ENCODE measurements around the gene C17orf50.

The C17orf50 gene

DNA sequence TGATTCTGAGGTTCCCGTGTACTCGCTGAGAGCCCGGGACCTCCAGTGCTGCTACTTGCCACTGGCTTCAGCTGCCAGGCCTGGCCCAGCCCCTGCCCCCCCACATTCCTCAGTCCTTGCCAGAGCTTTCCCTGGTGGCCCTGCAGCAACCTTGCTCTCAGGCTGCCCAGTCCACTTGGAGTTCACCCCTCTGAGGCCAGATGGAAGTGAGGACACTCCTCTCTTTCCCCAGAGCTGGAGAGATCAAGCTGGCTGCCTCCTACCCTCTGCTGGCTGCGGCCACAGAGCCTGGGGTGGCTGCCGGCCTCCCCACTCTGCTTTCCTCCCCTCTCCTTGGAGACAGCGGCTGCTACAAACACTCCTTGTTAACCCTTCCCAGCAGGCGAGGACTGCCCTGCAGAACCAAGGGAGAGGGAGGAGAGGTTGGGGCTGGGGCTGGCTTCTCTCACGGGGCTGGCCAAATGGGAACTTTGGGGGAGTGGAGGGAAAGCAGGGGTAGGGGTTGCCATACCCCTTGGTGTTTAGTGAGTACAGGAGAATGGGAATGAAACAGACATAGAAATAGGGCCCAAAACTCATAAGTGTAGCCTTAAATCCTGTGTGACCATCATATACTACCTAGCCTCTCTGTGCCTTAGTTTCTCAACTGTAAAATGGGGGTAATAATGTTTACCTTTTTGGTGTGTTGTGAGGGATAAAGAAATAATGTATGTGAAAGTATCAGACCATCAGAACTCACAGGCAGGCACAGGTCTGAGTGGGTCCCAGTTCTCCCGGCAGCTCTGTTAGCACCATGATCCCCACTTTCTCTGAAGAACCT is 7.5 kb upstream of the C17orf50 start, which contains the start of gene GAS2L2:
Gene GAS2L2 (minus strand): TSS at position 295 of the 820 bp plus-strand sequence. CDS start 389 bp downstream, outside the sequence.
- no peak for DNase-seq (ENCODE audit: low read depth)

DNA sequence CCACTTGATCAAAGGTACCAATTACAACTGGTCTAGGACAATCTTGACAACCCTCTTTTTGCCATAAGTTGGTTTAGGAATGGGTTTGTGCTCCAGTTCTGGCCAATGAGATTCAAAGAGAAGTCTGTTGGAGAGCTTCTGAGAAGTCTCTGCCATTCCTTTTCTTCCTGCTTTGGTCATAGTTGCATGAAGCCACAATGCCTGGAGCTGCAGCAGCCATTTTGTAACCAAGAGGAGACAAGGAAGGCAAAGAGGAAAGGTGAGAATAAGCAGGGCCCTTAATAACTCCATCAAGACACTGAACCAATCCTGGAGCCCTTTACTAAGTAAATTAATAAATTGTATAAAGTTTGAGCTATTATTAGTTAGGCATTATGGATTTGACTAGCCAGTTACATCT is 3.4 kb upstream of the C17orf50 start:
- no peak for DNase-seq (ENCODE audit: low read depth)

DNA sequence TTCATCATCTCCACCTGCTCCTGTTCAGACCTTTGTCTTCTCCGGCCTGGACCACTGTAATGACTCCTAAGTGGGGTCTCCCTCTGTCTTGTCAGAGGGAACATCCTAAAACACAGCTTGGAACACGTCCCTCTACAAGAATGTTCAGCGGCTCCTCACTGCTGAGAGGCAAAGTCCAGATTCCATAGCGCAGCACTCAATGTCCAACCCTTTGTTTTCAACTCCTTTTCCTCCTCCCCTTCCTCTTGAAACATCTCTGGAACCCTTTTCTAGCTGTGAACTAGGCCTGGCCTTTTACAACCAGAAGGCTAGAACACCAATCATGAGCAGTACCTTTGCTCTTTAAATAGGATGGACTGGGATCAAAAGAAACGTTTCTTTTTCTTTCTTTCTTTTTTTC is 914 bp downstream of the C17orf50 start:
- DNase-seq (ENCODE audit: low read depth) = no peak

DNA sequence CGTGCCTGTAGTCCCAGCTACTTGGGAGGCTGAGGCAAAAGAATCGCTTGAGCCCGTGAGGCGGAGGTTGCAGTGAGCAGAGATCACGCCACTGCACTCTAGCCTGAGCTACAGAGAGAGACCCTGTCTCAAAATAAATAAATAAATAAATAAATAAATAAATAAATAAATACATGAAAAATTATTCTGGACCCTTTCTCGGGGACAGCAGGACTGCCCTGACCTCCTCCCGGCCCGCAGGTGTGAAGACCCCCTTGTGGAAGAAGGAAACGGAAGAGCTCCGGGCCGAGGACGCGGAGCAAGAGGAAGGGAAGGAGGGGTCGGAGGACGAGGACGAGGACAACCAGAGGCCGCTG is 3.1 kb downstream of the C17orf50 start:
- no peak for DNase-seq (ENCODE audit: low read depth)

DNA sequence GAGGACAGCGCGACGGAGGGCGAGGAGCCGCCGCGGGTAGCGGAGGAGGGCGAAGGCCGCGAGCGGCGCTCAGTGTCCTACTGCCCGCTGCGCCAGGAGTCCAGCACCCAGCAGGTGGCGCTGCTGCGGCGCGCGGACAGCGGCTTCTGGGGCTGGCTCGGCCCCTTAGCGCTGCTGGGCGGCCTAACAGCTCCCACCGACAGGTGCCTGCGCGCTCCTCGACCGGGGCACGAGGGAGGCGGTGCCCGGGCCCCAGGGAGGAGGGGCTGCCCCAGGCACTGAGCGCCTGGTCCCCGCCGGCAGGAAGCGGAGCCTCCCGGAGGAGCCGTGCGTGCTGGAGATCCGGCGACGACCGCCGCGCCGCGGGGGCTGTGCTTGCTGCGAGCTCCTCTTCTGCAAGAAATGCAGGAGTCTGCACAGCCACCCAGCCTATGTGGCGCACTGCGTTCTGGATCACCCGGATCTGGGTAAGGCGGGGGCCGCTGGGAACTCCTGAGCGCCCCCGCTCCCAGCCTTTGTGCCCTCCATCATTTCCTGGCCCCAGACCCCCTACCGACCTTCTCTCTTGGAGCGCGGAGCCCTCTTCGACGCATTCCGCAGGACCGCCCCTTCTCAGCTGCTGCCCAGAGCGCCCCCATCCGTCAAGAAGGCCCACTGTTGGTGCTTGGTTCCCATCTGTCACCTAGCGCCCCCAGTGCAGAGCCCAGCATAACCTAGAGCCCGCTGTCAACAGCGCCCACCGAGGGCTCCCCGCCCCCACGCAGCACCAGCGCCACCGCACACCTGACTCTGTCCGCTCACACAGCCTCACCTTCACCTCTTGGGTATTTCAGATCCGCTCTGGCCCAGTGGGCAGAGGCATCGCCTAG is 3.7 kb downstream of the C17orf50 start:
- DNase-seq (ENCODE audit: low read depth) = peak; percentile 67

DNA sequence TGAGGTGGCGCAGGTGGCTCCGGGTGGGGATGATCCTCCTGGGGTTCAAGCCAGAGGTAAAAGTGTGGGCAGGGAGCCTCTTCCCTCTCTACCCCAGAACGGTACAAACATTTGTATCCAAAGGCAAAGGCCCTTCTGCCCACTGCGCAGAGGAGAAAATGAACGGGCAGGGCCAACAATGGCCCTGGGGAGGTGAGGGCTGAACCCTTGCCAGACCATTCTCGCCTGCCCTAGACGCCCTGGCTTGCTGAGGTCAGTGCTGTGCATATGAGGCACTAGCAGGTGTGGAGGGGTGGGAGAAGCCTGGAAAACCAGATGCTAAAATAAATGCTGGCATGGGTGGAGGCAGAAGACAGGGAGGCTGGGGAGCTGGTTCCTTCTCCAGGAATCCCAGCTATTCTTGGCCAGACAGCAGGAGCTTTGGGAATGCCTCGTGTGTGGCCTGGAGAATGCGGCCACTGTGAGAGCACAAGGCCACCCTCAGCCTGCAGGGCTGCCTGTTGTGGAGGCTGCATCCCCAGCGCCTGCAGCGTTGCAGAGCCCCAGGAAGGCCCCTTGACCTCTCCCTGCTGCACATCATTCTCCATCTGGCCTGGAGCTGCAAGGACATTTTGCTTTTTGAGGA is 4.5 kb downstream of the C17orf50 start:
- DNase-seq (ENCODE audit: low read depth) = no peak

DNA sequence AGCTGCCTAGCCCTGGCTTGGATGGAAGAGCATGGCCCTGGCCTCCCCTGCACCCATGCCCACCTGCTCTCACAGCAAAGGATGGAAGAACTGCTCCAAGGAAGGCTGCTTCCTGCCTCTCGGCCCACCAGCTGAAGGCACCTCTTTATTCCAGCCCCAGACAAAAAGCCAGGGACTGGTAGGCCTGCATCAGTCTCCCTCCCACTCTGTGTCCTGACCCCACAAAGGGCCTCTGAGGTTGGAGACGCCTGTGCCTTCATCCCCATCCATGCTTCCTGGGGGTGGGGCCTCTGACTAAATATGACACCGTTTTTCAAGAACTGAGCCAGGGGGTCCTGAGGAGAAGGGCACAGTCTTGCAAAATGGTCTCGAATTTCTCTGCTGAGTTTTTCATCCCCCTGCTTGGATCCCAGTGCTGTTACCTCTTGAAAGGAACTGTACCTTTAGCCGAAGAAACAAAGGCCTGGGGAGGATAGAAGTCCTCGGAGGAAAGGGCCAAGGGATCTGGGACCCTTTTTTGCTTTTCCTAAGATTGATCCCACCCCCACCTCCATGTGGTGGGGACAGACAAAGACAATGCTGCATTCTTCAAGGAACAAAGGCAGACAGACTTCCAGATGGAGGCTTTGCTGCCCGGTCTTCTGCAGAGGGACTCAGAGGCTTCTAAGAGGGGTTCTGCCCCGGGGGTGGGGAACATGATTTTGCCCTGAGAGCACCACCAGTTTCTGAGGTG is 5.2 kb downstream of the C17orf50 start:
- DNase-seq (ENCODE audit: low read depth) = no peak

DNA sequence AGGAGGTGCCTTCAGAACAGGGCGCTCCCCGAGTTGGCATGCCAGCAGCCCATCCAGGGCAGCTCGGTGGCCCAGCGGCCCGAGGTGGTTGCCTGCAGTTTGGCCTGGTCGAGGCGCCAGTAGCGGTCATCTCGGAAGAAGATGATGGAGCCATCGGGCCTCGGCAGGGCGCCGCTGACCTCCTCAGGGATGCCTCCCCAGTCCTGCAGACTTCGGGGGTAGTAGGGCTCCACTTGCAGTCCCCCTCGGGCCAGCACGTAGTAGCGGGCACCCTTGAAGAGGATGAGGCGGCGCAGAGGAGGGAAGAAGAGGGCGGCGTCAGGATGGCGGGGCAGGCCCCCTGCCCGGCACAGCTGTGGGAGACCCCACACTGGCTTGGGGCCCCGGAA is 5.8 kb downstream of the C17orf50 start:
- DNase-seq (ENCODE audit: low read depth) = no peak

DNA sequence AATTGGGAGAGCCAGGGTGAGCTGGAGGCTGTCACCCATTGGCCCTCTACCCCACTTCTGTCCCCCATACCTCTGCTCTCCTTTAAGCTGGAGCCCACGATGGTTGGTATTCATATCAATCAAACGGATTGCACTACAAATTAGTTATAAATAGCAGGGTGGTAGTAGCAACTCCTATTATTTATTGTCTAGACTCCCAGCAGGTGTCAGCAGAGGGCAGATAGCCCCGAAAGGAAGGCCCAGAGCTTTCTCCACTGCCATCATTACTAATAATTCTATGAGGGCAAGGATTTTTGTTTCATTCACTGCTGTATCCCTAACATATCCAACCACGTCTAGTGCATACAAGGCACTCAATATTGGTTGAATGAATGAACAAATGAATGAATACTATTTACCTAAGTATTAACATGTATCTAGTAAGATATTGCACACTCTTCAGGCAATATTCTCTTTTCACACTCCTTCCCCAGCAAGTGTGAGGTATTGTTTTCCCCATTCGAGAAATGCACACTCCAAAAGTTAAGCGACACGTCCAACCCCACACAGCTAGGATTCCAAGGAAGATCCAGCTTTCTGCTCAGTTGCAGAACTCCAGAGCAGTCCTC is 6.3 kb downstream of the C17orf50 start:
- DNase-seq (ENCODE audit: low read depth) = no peak

DNA sequence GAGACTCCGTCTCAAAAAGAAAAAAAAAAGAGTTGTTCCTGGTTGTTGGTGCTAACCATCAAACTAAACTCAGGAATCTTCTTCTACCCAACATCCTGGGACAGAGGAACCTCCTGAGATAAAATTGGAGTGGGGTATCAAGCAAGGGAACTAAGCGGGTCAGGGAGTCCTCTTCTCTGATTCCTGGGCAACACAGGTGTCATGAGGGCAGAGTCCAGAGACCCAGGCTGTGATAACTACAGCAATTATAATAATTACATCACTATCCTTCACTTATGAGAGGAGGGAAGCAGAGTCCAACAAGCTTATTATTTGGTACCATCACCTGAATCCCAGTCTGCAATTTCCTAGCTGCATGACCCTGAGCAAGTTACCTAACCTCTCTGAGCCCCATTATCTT is 8.1 kb downstream of the C17orf50 start:
- DNase-seq (ENCODE audit: low read depth) = no peak

DNA sequence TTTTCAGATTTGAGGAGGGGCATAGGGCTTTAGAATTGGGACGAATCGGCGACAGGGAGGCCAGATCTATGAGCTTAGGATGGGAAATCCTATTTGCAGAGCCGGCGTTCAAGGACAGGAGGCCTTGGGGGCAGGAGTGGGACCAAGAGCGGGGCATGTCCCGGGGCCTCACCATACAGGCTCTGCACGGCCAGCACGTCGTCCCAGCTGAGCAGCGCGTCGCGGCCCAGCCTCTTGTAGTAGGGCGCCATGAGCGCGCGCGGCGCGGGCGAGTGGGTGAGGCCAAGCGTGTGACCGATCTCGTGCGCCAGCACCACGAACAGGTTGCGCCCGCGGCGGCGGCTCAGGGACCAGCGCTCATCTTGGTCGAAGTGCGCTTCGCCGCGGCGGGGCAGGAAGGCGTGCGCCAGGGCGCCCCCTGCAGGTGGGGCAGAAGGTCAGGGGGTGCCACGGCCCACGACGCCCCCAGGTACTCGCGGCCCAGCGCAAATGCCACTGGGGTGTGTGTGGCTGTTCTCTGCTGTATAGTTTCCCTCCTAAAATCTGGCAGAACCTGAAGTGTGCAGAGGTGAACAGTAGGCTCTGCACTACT is 9.3 kb downstream of the C17orf50 start:
- no peak for DNase-seq (ENCODE audit: low read depth)

DNA sequence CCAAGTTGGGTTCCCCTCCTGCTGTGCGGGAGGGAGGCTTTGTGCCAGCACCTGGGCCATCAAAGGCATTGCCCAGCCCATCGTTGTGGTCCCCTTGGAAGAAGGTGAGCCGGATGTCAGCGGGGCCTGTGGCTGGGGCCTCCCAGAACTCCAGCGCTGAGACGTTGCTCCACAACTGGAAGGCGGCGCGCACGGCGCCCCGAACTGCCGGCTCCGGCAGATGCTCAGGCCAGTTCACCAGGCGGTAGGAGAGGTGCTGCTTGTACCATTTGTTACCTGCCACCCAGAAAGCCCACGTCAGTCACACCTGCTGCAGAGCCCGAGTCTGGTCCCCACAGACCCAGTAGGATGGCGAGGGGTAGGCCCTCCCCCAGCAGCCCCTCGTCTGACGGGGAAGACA is 12.4 kb downstream of the C17orf50 start:
- no peak for DNase-seq (ENCODE audit: low read depth)

DNA sequence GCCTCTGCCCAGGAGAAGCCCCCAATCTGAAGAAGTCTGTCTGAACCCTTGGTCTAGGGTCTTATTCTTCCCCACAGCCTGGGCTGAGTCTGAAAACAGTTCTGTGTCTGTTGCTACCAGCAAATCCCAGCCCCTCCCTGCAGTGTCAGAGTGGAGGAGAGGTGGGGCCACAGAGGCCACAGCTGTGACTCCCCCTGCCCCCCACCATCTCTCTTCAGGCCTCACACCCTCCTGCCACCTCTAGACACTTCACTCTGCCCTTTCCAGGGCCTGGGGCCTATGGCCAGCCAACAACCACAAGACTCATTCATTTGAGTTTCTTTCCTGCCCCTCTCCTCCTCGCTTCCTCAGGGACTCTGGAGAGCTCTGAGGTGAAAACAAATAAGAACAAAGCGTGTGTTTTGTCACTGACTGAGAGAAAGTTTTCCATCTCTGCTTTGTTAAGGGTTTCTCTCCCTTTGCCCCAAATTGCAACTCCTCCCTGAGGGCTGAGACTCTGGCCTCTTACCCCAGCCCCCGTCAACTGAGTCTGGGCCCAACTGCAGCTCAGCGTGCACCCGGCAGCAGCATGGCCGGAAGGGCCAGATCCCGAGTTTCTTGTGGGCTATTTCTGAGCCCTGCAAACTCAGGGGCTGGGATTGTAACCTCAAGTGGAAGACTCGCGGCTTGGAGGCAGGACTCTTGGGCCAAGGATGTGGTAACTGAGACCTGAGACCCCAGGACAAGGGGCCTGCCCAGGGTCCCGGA is 13.2 kb downstream of the C17orf50 start:
- no peak for DNase-seq (ENCODE audit: low read depth)

DNA sequence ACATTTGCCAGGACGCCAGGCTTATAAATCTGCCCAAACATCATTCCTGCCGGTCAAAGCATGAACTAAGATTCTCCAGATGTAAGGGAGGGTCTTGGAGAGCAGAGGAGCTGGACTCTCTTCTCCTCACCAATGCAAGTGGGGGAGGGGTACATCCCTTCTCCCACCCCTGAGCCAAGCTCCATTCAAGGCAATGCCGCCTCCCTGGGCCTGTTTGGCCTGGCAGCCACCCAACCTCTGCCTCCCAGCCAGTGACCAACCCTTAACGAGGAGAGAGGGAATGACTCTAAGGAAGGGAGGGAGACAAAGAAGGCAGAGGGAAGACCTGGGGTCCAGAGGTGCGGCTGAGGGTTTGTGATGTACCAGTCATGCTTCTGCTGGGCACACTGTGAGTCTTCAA is 13.8 kb downstream of the C17orf50 start:
- peak; percentile 63 for DNase-seq (ENCODE audit: low read depth)

DNA sequence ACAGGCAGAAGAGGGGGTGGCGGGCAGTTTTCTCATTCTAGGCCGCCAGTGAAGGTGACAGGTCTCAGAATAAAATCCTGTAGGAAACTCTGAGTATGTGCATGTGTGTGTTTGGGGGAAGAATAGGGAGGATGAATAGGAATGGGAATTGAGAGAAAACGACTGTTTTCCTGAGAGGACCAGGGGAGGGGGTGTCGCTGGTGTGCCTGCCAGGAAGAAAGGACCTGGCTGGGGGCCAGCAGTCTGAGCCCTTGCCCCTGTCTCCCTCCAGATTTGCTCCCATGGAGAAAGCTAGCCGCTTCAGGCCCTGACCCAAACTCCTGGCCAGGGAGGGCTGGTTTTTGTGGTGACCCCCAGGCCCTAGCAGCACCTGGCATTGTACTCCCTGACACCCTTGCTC is 14.4 kb downstream of the C17orf50 start:
- DNase-seq (ENCODE audit: low read depth) = no peak

DNA sequence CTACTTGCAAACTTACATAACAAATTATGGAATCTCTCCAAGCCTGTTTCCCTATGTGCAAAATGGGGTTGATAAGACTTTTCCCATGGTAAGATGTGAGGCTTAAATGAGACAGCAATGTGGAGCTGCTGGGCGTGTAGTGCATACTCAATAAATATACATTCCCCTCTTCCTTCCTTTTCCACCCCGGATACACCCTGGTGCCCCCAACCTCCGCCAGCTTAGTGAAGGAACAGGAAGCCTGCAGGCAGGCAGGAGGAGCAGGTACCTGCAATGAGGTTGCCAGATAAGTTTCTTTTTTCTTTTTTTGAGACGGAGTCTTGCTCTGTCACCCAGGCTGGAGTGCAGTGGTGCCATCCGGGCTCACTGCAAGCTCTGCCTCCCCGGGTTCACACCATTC is 14.9 kb downstream of the C17orf50 start:
- no peak for DNase-seq (ENCODE audit: low read depth)

DNA sequence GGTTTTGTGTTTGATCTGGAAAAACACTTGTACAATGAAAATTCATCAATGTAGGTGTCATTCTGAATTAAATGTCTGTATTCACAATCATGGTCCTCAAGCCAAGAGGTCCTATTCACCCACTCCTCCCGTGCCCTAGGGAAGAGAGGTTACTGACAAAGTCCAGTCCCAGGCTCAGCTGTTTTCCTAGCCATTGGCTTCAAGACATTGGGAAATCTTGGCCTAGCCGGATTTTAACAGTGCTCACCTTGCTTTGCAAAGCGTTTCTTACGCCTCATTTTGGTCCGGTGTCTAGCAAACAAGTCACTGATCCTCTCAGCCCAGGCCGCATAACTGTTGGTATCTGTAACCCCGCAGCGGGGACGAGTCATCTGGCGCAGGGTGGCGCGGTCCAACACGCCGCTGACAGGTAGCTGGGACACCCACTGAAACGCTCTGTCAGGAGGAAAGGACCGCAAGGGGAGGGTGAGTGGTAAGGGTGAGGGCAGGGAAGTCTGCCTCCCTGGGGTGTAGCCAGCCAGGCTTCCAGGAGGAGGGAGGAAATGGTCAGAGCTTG is 18.0 kb downstream of the C17orf50 start:
- DNase-seq (ENCODE audit: low read depth) = no peak

DNA sequence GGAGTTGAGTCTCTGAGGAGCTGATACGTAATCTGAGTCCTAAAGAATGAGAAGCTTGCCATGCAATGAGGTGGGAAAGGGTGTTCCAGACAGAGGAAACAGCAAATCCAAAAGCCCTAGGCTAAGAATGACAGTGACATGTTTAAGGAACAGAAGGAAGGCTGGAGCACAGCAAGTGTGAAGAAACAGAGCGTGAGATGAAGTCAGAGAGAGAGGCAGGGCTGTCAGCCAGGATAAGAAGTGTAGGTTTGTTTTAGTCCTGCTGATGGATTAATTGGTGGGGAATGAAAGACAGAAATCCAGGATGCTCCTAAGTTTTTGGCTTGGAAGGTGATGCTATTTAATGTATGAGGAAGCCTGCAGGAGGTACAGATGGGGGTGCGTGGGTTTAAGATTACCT is 20.3 kb downstream of the C17orf50 start:
- no peak for DNase-seq (ENCODE audit: low read depth)

DNA sequence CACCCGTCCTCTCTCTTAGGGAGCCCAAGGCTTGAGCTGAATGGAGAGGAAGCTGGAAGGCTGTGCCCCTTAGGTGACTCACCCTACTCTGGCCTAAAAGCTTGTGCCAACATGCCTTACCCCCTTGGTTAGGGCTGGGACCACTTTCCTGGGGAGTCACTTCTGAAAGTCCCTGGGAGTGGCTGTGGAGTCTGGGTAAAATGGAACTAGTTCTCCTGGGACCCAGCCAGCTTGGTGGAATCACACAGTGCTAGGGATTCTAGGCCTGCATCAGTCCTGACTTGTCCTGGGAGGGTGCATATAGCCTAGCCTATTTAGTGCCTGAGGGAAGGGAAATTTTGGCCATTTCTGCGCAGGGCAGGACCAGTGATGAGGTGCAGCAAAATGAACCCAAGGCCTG is 24.2 kb downstream of the C17orf50 start:
- DNase-seq (ENCODE audit: low read depth) = no peak

DNA sequence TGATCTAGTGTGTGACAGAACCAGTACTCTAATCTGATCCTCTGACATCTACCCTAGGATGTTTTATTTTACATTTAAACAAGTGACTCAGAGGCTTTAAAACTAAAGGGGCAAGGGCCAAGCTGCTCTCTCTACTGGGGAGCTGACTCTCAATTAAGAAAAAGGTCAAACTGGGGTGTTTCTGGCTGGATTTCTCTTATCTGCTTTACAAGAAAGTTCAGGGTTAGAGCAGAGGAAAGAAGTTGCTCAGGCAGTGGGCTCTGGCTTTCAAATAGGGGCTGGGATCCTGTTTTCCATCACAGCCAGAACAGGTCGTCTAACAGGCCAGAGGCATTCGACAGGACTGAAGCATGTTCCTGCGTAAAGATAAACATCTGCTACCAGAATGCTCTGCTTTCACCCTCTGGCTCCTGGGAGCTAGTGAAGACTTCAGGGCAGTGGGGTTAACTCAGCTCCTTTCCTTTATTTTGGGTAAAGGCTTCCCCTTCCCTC is 26.3 kb downstream of the C17orf50 start:
- DNase-seq (ENCODE audit: low read depth) = no peak

All from fibroblast of the conjunctiva (primary cell).